Spleen (tissue), 11 donors: Measurements from ENCODE around the gene GRK3. TPM values are rescaled to one million over a fixed set of nuclear protein-coding genes. Genes with fewer than 3 reads are reported as not detected.

ENCODE experiments used
- DNase-seq: peaks from one replicate; pipeline ENCODE4 v3.0.0-alpha.2; 2020
- H3K27ac ChIP-seq, 8 donors: fragments of 200-600 bp; sonication (generic) in 7 of 8; 1 replicate in 4 of 8; 2 replicates in 4 of 8; pipeline versions ENCODE4 v1.5.0 to v1.8.0; 2016 to 2021; ENCODE audit warnings: inconsistent platforms in 4 of 8, mild to moderate bottlenecking in 4 of 8, moderate library complexity in 1 of 8
- H3K27me3 ChIP-seq, 7 donors: fragments of 200-600 bp; sonication (generic) in 6 of 7; replicated peaks in 1 of 7; 1 replicate in 4 of 7; 2 replicates in 3 of 7; pipeline versions ENCODE4 v1.5.0 to v1.8.0; 2016 to 2021; ENCODE audit warnings: inconsistent platforms in 3 of 7, mild to moderate bottlenecking in 1 of 7
- H3K36me3 ChIP-seq, 6 donors: fragments of 200-600 bp; sonication (generic) in 5 of 6; 1 replicate in 4 of 6; 2 replicates in 2 of 6; pipeline versions ENCODE4 v1.5.0 to v1.8.0; 2016 to 2021; ENCODE audit warnings: inconsistent platforms in 2 of 6
- H3K4me1 ChIP-seq, 6 donors: fragments of 200-600 bp; sonication (generic) in 5 of 6; 1 replicate in 3 of 6; 2 replicates in 3 of 6; pipeline versions ENCODE4 v1.5.0 to v1.8.0; 2016 to 2021; ENCODE audit warnings: inconsistent platforms in 3 of 6
- H3K4me3 ChIP-seq, 8 donors: fragments of 200-600 bp; sonication (generic) in 7 of 8; 1 replicate in 4 of 8; 2 replicates in 4 of 8; pipeline versions ENCODE4 v1.5.0 to v1.8.0; 2016 to 2021; ENCODE audit warnings: inconsistent platforms in 4 of 8, mild to moderate bottlenecking in 4 of 8, moderate library complexity in 2 of 8
- H3K9me3 ChIP-seq, 8 donors: fragments of 200-600 bp; sonication (generic) in 7 of 8; 1 replicate in 4 of 8; 2 replicates in 4 of 8; pipeline versions ENCODE4 v1.5.0 to v1.8.0; 2016 to 2021; ENCODE audit warnings: inconsistent platforms in 4 of 8
- POLR2A ChIP-seq, 3 donors: fragments of 450-650 bp; IDR thresholded peaks; one replicate each; pipeline ENCODE4 v1.5.1; 2017; ENCODE audit warnings: antibody characterized with exemption in 3 of 3, mild to moderate bottlenecking in 1 of 3
- POLR2AphosphoS5 ChIP-seq, 3 donors: sonication (generic); formaldehyde crosslinking; IDR thresholded peaks; one replicate each; pipeline ENCODE4 v1.5.1; 2017; ENCODE audit warnings: antibody characterized with exemption in 3 of 3
- WGBS, 5 donors: extraction: QIAGEN DNeasy Blood & Tissue Kit in 3 of 5; methylation state at CpG; one replicate each; pipeline versions ENCODE4 v1.1.5 to v1.1.7; 2013 to 2018; 5-methylcytosine and 5-hydroxymethylcytosine counted together
- intact Hi-C: fragments of 100-400 bp; cut with DNase I; formaldehyde crosslinking; loops from one replicate; pipeline ENCODE4 v1.15.0; 2023; ENCODE audit warnings: low total_unique reads
- polyA plus RNA-seq, 3 donors: library from polyadenylated mRNA; stranded (reverse); fragments of 200-250 nt; gene quantifications; one replicate each; pipeline ENCODE4 v1.2.1, GENCODE V29; 2013
- total RNA-seq, 7 donors: library from RNA; depleted of rRNA in 3 of 7; stranded (reverse); fragments of >200 nt in 3 of 7; fragmentation: NEBNext Ultra II Directional in 4 of 7; extraction: Animal tissue kit (Norgen Biotek cat#: 25700) in 4 of 7; gene quantifications; one replicate each; pipeline versions ENCODE4 v1.1.0 to v1.2.1, GENCODE V29; 2016 to 2021
- TF ChIP-seq, protein P1 (sequence below), 11 experiments: fragments of 200-600 bp in 7 of 11; fragments of 450-650 bp in 4 of 11; sonication (generic) in 4 of 11; IDR thresholded peaks in 8 of 11; conservative IDR thresholded peaks in 3 of 11; 1 replicate in 7 of 11; 2 replicates in 4 of 11; pipeline versions ENCODE4 v1.4.0 to v1.8.0; 2016 to 2021; ENCODE audit warnings: antibody characterized with exemption in 11 of 11, inconsistent platforms in 4 of 11, mild to moderate bottlenecking in 1 of 11
- donor health status: healthy with polysubstance abuse.
- donor health status: DM: no; HTN: no; CAD: no; lungs with moderate emphysema.
- donor health status: DM: no; HTN: no; CAD: no.
- donor health status: Bipolar disorder and iron deficiency.
- donor health status: healthy.
- donor health status: DM: no; HTN: no; CAD: no.
- donor health status: DM: yes; HTN: yes; CAD: no.

The GRK3 gene
- total and polyA plus RNA-seq, 10 donors, result 9.3 to 60.7 (median 45.7) TPM

DNA sequence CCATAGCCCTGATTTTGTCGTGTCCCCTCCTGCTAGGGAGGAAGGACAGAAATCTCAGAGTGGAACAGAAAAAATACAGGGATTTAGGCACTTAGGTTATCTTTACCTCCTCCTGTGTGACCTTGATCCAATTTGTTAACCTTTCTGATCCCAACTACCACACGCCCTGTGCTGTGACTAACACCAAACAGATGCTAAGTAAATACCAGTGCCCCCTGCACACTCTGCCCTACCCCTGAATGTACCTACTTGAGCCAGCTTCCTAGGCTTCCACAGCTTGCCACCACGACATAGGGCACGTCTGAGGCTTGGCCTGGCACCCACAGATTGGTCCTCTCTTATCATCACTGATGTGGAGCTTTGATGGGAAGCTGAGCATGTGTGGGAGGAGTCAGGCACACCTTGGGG is 186.7 kb downstream of the GRK3 start:
- H3K27ac ChIP-seq, result no peak overlapping the region
- no peaks in the 10 kb centered on the region for H3K9me3 ChIP-seq
- H3K36me3 ChIP-seq, result no peaks in the 10 kb centered on the region
- H3K4me1 ChIP-seq, result peaks cover 0 to 16% (median 2%) of the 10 kb centered on the region in 6 donors
- no peaks in the 10 kb centered on the region for H3K27me3 ChIP-seq
- 52 to 75% (median 75%) methylated on average over 4 of the region's 4 CpGs for WGBS, 5 donors
- TF ChIP-seq POLR2AphosphoS5 (IDR thresholded peaks at IDR 0.05) (no peak), POLR2A (IDR thresholded peaks at IDR 0.05) (no peak)
- TF ChIP-seq, protein P1, sequence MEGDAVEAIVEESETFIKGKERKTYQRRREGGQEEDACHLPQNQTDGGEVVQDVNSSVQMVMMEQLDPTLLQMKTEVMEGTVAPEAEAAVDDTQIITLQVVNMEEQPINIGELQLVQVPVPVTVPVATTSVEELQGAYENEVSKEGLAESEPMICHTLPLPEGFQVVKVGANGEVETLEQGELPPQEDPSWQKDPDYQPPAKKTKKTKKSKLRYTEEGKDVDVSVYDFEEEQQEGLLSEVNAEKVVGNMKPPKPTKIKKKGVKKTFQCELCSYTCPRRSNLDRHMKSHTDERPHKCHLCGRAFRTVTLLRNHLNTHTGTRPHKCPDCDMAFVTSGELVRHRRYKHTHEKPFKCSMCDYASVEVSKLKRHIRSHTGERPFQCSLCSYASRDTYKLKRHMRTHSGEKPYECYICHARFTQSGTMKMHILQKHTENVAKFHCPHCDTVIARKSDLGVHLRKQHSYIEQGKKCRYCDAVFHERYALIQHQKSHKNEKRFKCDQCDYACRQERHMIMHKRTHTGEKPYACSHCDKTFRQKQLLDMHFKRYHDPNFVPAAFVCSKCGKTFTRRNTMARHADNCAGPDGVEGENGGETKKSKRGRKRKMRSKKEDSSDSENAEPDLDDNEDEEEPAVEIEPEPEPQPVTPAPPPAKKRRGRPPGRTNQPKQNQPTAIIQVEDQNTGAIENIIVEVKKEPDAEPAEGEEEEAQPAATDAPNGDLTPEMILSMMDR (IDR thresholded peaks at IDR 0.05 in 8 of 11, conservative IDR thresholded peaks at IDR 0.05 in 3 of 11), result no peak
- H3K4me3 ChIP-seq, result no peak overlapping the region
- intact Hi-C loops, result no loop called here
- DNase-seq, result no peak

DNA sequence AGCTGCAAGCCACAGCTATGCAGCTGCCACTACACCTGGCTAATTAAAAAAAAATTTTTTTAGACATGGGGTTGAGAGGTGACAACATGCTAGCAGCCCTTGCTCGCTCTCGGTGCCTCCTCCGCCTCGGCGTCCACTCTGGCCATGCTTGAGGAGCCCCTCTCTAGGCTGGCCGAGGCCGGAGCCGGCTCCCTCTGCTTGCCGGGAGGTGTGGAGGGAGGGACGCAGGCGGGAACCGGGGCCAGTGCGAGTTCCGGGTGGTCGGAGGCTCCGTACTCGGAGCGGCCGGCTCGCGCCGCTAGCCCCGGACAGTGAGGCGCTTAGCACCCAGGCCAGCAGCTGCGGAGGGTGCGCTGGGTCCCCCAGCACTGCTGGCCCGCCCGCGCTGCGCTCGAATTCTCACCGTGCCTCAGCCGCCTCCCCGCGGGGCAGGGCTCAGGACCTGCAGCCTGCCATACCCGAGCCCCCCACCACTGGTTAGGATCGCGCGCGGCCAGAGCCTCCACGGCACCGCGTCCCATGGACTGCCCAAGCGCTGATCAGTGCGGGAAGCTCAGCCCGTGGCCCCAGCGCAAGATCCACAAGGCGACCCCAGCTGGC is 188.2 kb downstream of the GRK3 start:
- no peak overlapping the region for H3K27ac ChIP-seq
- TF ChIP-seq POLR2AphosphoS5 (IDR thresholded peaks at IDR 0.05) (no peak), POLR2A (IDR thresholded peaks at IDR 0.05) (no peak)
- TF ChIP-seq, protein P1 (IDR thresholded peaks at IDR 0.05 in 8 of 11, conservative IDR thresholded peaks at IDR 0.05 in 3 of 11), result no peak
- H3K4me3 ChIP-seq, result no peak overlapping the region
- H3K27me3 ChIP-seq, result no peaks in the 10 kb centered on the region
- no peak for DNase-seq
- WGBS, 5 donors, result 83 to 94% (median 91%) methylated on average over 30 to 48 of the region's 48 CpGs
- intact Hi-C loops, result no loop called here
- no peaks in the 10 kb centered on the region for H3K9me3 ChIP-seq
- H3K4me1 ChIP-seq, result peaks cover 0 to 22% (median 5%) of the 10 kb centered on the region in 6 donors
- no peaks in the 10 kb centered on the region for H3K36me3 ChIP-seq

DNA sequence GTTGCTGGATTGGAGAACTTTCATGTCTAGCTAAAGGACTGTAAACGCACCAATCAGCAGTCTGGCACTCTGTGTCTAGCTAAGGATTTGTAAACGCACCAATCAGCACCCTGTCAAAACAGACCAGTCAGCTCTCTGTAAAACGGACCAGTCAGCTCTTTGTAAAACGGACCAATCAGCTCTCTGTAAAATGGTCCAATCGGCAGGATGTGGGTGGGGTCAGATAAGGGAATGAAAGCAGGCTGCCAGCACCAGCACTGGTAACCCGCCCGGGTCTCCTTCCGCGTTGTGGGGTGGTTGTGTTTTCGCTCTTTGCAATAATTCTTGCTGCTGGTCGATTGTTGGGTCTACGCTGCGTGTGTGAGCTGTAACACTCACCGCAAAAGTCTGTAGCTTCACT is 188.8 kb downstream of the GRK3 start:
- WGBS, 5 donors, result 94 to 97% (median 95%) methylated on average over 13 to 14 of the region's 14 CpGs
- no peak overlapping the region for H3K27ac ChIP-seq
- H3K27me3 ChIP-seq, result no peaks in the 10 kb centered on the region

DNA sequence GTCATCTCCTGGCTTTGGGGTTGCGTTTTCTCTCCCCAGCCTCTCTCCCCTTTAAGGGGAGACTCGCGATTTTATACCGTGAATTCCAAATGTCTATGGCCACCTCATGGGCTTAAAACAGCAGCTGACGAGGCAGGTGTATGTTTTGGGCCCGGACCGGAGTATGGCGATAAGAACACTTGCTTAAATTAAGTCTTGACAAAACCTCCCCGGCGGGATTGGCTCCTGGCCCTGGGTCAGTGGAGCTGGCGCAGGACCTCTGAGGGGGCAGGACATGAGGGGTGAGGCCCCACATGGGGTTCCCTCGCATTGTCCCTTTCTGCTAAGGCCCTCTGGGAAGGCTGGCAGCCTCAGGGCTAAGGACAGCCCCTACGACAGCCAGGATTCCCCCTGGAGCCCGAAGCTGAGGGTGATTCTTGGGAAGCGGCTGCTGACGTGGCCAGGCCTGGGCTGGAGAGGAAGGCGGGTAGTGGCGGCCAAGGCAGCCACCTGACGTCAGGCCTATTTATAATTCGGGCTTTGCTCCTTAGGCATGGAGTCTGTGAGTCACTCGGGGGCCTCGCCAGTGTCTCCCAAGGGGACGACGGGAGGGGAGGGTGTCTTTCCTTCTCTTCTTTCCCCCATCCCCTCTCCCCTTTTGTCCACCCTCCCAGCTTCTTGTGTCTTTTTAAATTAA is 190.2 kb downstream of the GRK3 start:
- Histone ChIP-seq H3K4me3 (no peak overlapping the region), H3K4me1 (peaks cover 0 to 34% (median 6%) of the 10 kb centered on the region in 6 donors), H3K9me3 (no peaks in the 10 kb centered on the region), H3K36me3 (no peaks in the 10 kb centered on the region), H3K27me3 (no peaks in the 10 kb centered on the region), H3K27ac (no peak overlapping the region)
- no peak for DNase-seq
- 73 to 88% (median 79%) methylated on average over 23 to 24 of the region's 24 CpGs for WGBS, 5 donors
- peak in 1 of 3 donors; percentile 22 for TF ChIP-seq POLR2AphosphoS5 (IDR thresholded peaks at IDR 0.05)
- TF ChIP-seq, protein P1 (IDR thresholded peaks at IDR 0.05 in 8 of 11, conservative IDR thresholded peaks at IDR 0.05 in 3 of 11), result no peak
- intact Hi-C loops, result no loop called here

More for the DNA sequence above, 188.8 kb downstream of the GRK3 start:
- peaks cover 0 to 22% (median 4%) of the 10 kb centered on the region in 6 donors for H3K4me1 ChIP-seq
- no peak for DNase-seq
- H3K36me3 ChIP-seq, result no peaks in the 10 kb centered on the region
- intact Hi-C loops, result no loop called here
- no peaks in the 10 kb centered on the region for H3K9me3 ChIP-seq
- TF ChIP-seq, protein P1 (IDR thresholded peaks at IDR 0.05 in 8 of 11, conservative IDR thresholded peaks at IDR 0.05 in 3 of 11), result no peak
- TF ChIP-seq POLR2AphosphoS5 (IDR thresholded peaks at IDR 0.05) (no peak), POLR2A (IDR thresholded peaks at IDR 0.05) (no peak)
- H3K4me3 ChIP-seq, result no peak overlapping the region
